ENCODE measurements around the gene TMC7. TPM values are rescaled to one million over a fixed set of nuclear protein-coding genes. Genes with fewer than 3 reads are reported as not detected.

TMC7 gene
- total RNA-seq, 1 experiment from 2014 or later = 5.2 TPM

GRCh38 chr16:19109288-19109664 lies 125.5 kb downstream of the TMC7 start (continued):
- no peak for TF ChIP-seq REST (IDR thresholded peaks at IDR 0.05; ENCODE audit: low read depth)
- no peak for TF ChIP-seq EGR1 (IDR thresholded peaks at IDR 0.05; ENCODE audit: low read depth)
- TF ChIP-seq TCF7L2 (IDR thresholded peaks at IDR 0.05; ENCODE audit: borderline replicate concordance, extremely low read depth, insufficient read depth, insufficient read length) = no peak
- TF ChIP-seq MAX (IDR thresholded peaks at IDR 0.05) = no peak
- no peak for TF ChIP-seq ATF3 (IDR thresholded peaks at IDR 0.05)
- no peak for TF ChIP-seq JUND (IDR thresholded peaks at IDR 0.05)

GRCh38 chr16:19110537-19111360 lies 127.0 kb downstream of the TMC7 start:
- Histone ChIP-seq H3K27ac (ENCODE audit: low read depth, low read length) (no peak overlapping the region), H4K20me1 (ENCODE audit: insufficient read depth) (no peaks in the 10 kb centered on the region), H3K36me3 (ENCODE audit: control insufficient read depth in 1 of 2, insufficient read depth in 2 of 2, low read length in 2 of 2) (peaks cover 2 to 8% of the 10 kb centered on the region in 2 experiments; a peak in 2 of 4 replicates), H3K4me3 (replicated peaks in 1 of 2; ENCODE audit: low read depth in 1 of 2, low read length in 2 of 2) (no peak overlapping the region), H3K9me3 (ENCODE audit: control insufficient read depth in 1 of 2, insufficient read depth in 1 of 2, low read depth in 1 of 2, low read length in 2 of 2) (no peaks in the 10 kb centered on the region), H3K9ac (ENCODE audit: low read length) (no peak overlapping the region), H3K79me2 (ENCODE audit: insufficient read depth, low read length) (peaks cover 30% of the 10 kb centered on the region), H3K9me2 (ENCODE audit: insufficient read depth) (no peaks in the 10 kb centered on the region), H3K4me1 (ENCODE audit: control insufficient read depth in 1 of 2, insufficient read depth in 2 of 2, low read length in 2 of 2) (peaks cover 38 to 81% of the 10 kb centered on the region in 2 experiments), H3K4me2 (ENCODE audit: low read length) (no peak overlapping the region), H2AFZ (ENCODE audit: low read depth, low read length, poor library complexity, severe bottlenecking) (no peak overlapping the region), H3K27me3 (ENCODE audit: insufficient read depth, low read length) (no peaks in the 10 kb centered on the region)
- no peak for ATAC-seq
- RAD21 ChIA-PET (ENCODE audit: low non-redundant PET in 1 of 2, low total read pairs in 2 of 2, uncharacterized antibody in 2 of 2, unreplicated experiment in 2 of 2) = no interaction called here
- BruUV-seq (replicated peaks) = no TSS peak
- TF ChIP-seq ELF1 (IDR thresholded peaks at IDR 0.05; ENCODE audit: borderline replicate concordance, low read depth) = no peak
- TF ChIP-seq POLR2A (IDR thresholded peaks at IDR 0.05; ENCODE audit: borderline replicate concordance, extremely low read depth, insufficient read depth, insufficient read length) = no peak
- TF ChIP-seq POLR2AphosphoS5 (IDR thresholded peaks at IDR 0.05; ENCODE audit: low read depth, low read length) = no peak
- no peak for TF ChIP-seq ZFX (IDR thresholded peaks at IDR 0.05)
- TF ChIP-seq EGR1 (IDR thresholded peaks at IDR 0.05; ENCODE audit: low read depth) = no peak
- TF ChIP-seq MAX (IDR thresholded peaks at IDR 0.05) = no peak
- no peak for TF ChIP-seq ZBTB33 (IDR thresholded peaks at IDR 0.05; ENCODE audit: extremely low read depth, insufficient replicate concordance, low read length)
- TF ChIP-seq CTCF (IDR thresholded peaks at IDR 0.05 in 2 of 3, conservative IDR thresholded peaks at IDR 0.05 in 1 of 3; ENCODE audit: borderline replicate concordance in 1 of 3, insufficient read depth in 1 of 3, low read depth in 2 of 3, low read length in 2 of 3) = no peak
- POLR2A ChIA-PET = interaction anchor here (1.5 to 1.6 kb wide), 2 partner anchors 13 to 24 kb away, joined by 4 to 6 read pairs; no protein-coding TSS in a partner anchor
- no peak for DNase-seq (ENCODE audit: low read depth, low spot score)
- intact Hi-C loops (cut with micrococcal nuclease) = no loop called here
- CTCF ChIA-PET = no interaction called here
